NCI-H1092 treated with DMSO at 0.1 percent for 48 hours (cell line): ENCODE data around the gene ABHD16A.
"Not testable (repeated sequence)": the region's sequence is repeated elsewhere in the genome, so short reads cannot be mapped to it uniquely, and the experiment has no call there.

ENCODE experiments used
- DNase-seq: peaks from one replicate; lab custom pipeline; 2025; lab: John Stamatoyannopoulos, UW

The ABHD16A gene

DNA sequence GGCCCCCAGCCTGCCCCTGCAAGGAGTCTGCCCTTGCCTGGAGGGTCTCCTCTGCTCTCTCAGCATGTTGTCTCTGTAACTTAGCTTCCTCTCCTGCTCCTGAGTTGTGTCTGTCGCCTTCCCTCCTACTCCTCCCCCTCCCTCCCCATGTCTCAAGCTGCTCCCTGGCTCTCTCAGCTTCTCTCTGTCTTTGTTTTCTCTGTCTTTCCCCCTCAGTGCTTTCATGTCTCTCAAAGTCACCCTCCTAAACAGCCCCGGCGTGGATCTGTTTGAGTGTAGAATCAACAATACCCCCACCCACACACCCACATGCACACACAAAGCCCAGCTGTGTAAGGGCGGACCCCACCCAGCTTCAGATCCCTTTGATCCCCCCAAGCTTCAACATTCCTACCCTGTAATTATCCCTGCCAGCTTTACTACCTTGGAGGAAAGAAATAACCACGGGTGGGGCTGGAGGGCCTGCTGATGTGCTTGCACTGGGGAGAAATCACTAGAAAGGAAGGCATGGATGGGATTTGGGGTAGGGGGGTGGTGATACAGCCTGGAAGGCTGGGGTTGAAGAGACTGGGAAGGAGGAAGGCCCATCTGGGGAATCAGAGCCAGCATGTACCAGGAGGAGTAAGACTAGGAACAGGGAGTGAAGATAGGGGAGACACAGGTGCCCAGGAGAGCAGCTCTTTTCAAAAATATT, 11.0 kb upstream of the ABHD16A start:
- DNase-seq = no peak

DNA sequence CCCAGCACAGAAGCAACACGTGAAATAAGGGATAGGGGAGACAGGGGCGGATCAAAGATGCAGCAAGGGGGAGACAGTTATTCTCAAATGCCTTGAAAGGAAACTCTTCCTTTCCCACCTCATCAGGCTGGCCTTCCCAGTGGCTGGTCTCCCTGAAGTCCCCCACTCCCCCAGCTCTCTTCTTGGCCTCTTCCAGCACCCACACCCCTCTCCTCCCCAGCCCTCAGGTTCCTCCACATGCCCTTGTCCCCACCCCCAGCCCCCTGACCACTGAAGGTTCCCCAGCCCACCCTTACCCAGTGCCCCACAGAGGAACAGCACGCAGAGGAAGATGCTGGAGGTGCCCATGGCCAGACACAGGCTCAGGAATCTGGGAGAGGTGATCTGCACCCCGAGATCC, 10.3 kb upstream of the ABHD16A start:
- no peak for DNase-seq

DNA sequence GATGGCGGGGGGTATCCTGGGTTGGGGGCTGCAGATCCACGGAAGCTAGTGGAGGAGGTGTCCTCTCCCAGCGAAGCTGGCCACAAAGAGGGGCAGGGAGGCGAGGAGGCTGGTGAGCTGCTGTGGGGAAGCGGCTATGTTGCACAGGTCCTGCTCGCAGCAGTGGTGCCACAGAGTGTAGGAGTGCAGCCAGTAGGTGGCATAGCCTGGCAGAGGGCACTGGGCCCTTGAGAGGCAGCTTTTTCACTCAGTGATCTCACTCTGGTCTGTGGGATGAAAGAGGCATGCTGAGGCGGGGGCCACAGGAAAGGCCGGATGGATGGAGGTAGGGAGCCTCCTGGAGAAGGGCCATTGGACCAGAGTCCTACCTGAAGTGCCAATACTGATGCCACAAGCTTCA, 9.2 kb upstream of the ABHD16A start:
- no peak for DNase-seq

DNA sequence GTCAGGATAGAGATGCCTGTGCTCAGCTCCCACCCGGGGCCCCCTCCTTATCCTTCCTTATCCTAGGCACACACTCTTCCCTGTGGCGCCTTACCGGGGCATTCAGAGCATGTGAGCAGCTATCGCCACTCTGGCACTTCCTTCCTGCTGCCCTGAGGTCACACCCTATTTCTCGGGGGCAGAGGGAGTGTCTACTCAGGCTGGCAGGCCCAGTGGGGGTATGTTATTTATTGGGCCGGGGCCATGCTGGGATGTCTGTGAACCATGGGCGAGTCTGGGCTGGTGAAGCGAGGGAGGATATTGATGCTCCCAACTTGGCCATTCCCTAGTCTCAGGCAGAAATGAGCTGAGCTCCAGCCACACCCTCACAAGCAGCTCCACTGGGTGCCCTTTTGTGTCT, 8.1 kb upstream of the ABHD16A start:
- no peak for DNase-seq

DNA sequence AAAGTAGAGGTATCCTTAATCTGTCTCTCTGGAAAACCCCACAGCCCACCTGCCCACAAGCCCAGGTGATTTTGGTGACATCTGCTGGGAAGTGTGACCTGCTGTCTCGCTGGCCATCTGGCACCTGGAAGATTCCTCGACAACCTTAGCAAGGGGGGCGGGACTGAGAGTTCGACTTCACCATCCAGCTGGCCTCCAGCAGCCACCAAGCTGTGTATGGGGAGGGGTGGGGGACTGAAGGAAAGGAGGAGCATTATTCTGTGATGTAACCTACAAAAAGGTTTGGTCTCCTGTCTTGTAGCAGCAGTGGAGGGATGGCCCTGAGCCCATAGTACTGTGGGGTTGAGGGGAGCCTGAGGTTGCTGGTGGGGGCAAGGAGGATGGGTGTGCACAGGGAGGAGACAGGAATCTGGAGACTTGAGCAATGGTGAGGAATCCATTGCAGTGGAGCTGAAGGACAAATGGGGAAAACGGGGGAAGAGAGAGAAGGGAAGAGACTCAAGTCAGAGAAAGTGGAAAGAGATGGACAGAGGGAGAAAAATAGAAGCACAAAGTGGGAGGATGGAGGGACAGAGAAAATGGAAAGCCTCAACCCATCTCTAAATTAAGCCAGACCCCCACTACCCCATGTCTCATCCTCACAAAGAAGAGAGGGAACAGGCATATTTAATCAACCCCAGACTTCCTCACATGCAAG, 7.5 kb upstream of the ABHD16A start:
- no peak for DNase-seq

DNA sequence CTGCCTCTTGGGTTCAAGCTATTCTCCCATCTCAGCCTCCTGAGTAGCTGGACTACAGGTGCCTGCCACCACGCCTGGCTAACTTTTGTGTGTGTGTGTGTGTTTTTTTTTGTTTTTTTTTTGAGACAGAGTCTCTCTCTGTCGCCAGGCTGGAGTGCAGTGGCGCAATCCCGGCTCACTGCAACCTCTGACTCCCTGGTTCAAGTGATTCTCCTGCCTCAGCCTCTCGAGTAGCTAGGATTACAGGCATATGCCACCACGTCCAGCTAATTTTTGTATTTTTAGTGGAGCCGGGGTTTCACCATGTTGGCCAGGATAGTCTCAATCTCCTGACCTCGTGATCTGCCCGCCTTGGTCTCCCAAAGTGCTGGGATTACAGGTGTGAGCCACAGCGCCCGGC, 6.0 kb upstream of the ABHD16A start:
- DNase-seq = not testable (repeated sequence)

DNA sequence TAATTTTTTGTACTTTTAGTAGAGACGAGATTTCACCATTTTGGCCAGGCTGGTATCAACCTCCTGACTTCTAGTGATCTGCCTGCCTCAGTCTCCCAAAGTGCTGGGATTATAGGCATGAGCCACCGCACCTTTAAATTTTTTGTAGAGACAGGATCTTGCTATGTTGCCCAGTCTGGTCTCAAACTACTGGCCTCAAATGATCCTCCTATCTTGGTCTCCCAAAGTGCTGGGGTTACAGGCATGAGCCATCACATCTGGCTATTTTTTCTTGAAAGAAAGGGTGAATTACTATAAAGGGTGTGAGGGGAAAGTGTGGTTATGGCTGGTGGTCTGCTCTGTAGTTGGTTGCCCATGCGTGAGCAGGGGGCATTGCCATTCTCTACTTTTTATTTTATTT, 5.1 kb upstream of the ABHD16A start:
- DNase-seq = no peak

DNA sequence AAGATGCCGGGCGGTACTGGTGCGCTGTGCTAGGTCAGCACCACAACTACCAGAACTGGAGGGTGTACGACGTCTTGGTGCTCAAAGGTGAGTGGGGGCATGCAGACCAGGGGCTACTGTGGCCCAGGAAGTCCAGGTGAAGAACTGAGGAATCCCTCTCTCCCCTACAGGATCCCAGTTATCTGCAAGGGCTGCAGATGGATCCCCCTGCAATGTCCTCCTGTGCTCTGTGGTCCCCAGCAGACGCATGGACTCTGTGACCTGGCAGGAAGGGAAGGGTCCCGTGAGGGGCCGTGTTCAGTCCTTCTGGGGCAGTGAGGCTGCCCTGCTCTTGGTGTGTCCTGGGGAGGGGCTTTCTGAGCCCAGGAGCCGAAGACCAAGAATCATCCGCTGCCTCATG, 4.6 kb upstream of the ABHD16A start:
- DNase-seq = no peak

DNA sequence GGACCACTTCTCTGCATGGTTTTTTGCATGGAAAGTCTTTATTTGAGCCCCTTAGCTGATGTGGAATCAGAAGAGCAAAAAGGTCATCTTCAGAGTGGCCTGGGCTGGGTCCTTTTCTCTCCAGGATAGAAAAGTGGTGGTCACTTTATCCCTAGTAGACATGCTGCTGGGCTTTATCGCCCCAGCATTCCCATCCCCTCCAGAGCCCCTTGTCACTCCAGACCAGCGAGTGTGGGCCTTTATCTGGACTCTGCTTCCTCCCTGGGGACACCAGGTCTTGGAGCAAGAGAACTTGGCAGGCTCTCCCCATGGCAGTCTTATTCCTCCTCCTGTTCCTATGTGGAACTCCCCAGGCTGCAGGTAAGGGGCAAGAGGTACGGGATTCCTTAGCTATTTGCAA, 3.5 kb upstream of the ABHD16A start, which contains the start of gene LY6G6F:
Gene LY6G6F (plus strand): TSS at position 268 of the 400 bp plus-strand sequence. CDS start 41 bp downstream, at position 309.
- no peak for DNase-seq

DNA sequence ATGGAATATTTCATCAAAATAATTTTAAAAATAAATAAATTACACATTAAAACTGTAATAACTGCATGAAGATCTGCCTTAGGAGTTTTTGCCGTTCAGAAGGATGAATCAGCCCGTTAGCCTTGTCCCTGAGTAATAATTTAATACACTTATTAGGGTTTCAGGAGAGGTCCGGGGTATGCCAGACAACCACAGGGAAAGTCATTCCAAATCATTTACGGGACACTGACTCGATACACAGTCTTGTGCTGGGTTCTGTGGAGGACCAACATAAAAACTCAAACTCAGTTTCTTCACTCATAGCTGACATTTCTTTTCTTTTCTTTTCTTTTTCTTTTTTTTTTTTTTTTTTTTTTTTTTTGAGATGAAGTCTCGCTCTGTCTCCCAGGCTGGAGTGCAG, 2.8 kb upstream of the ABHD16A start:
- no peak for DNase-seq

DNA sequence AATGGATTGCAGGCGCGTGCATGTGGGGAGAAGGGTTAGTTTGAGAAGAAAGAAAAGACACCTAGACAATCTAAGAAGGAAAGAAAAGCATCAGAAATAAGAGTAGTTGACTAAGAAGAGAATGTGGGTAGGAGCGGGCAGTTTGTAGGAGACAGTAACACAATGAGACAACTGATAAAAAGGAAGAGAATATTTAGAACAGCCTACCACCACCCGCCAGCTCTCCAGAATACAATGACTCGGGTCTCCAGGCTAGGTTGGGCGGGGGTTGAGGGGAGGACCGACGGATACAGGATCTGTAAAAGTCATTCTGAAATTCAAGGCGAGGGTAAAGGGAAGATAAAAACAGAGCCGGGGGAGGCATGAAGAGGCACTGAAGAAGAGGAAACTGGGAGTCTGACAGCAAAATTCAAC, 712 bp downstream of the ABHD16A start:
- peak; percentile 48 for DNase-seq

DNA sequence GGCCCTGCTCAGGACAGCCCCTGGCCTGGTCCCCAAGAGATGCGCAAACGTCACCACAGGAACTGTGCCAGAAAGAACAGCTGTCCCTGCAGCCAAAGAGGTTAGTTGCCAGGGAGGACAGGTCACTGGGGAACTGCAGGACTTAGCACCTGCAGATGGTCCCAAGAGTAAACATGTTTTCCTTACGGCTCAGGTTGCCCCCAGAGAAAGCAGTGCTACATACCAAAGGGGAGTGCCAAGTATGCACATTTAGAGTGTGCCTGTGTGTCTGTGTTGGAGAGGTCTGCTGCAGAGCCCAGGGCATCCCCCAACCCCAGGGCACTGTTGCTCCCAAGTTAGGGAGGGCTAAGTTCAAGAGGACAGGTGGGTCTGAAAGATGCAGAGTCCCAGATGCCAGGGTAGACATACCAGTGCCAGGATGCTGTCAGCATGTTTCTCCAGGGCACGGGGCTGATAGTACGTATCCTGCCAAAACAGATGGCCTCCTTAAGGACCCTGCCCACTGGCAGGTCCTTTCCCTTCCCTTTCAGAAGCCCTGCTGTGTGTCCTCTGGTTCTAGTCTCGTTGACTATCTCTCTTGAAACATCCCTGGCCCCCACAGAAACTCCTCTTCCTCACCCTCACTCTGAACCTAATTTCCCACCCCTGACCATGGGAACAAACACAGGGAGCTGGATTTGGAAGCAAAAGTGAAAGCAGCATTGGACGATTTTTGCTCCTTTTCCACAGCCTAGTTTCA, 1.3 kb downstream of the ABHD16A start:
- DNase-seq = peak; percentile 31

DNA sequence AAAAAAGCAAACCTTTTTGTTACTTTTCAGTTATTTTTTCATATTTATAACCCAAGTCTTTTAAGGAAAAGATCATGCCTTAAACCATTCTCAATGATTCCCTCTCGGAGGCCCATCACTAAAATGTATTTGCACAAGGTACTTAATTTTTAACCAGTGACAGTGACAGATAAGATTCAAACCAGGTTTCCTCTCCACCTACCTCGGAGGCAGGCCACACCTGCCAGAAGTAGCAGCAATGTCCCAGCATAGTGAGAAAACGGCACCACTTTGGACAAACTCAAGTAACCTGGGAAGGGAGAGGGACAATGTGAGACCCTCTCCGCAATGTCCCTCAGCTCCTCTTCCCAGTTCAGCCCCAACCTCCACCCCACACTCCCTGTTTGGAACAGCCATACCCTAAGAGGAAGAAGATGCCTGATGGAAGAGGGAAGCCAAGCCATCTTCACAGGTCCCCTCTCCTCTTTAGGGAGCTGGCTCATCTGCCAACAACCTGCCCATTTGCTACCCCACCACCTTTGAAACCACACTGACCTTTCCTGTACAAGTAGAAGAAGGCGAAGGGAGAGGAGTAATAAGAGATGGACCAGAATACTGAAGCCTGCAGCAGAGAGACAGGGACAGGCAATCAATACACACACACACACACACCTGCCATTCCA, 2.3 kb downstream of the ABHD16A start:
- DNase-seq = no peak

DNA sequence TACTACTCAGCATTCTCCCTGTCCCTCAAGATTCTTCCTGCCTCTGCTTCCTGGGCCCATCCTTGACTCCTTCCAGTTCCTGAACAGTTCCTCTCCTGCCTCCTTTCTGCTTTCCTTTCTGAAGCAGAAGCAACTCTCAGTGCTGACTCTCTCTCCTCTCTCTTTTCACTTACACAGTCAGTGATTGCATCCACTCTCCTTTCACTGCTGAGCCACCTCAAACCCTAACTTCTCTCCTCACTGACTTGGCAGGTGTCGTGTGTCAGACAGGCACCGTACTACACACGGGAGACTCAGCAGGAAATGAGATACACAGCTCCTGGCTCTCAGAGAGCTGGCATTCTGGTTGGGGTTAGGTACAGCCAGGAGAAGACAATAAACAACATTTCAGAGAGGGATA, 5.6 kb downstream of the ABHD16A start:
- no peak for DNase-seq

DNA sequence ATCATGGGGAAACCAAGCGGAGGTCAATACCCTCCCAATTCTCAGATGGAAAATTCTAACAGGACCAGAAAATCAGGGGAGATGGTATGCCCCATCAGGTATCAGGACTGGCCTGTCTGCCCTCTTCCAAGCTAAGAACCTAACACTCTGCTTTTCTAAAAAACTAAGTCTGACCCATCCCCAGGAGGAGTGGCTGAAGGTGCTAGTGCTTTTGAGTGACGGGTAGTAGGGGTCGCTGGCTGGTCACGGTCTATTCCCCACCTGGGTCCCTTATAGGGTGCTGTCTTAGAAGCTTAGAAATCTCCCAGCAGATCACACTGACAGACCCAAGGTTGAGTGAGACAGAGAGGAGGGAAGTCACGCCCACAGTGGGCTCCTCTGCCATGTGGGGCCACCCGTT, 9.6 kb downstream of the ABHD16A start:
- no peak for DNase-seq

DNA sequence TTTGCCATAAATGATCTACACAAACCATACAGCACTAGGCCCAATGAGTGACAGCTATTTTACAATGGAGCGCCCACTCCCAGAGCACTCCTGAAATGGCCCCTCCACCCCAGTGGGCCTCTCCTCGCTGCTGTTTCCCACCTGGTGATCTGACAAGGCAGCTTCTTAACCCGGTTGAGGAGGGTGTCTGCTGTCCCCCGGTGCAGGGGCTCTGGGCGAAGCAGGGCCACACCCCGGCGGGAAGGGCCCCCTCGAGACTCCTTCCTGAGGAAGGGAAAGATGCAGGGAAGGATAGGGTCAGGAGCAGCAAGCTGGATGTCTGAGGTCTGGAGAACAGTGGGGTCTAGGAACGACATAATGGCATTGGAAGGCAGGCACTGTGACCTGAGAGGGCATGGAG, 10.2 kb downstream of the ABHD16A start:
- DNase-seq = no peak

DNA sequence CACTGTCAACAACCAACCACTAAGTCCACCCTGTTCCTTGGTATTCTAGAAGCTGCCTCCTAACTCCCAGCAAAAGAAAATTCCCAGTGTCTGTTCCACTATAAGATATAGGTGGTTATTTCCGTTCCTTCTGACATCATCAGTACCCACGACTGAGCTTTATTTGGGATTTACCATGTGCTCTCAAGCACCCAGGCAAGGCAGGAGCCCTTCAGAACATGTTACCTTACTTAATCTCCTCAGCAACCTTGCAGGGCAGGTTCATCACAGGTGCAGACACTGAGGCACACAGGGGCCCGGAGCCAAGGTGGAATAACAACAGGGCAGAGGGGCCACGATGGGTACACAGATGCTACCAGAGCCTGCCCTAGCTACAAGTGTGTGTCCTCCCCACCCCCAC, 10.8 kb downstream of the ABHD16A start:
- no peak for DNase-seq

DNA sequence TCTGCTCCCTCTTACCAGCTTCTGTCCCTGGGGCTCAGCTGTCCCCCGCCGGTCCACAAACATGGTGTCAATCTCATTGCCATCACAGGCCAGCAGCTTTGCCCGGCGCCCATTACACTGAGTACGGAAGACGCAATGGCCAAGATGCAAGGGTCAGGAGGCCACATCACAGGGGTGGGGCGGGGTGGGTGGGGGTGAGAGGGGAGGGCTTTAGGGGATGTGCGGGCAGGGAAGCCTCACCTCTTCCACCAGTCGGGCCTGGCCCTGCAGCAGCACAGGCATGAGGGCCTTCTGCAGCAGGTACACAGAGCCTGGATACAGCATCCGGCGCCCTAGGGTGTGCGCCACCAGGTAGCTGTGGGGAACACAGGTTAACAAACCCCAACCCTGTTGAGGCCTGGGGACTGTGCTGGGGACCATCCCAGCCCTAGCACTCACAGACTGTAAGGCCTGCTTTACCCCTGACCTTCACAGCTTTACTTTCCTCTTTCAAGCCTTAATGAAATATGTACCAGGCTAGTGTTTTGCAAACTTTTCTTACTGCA, 11.5 kb downstream of the ABHD16A start:
- no peak for DNase-seq

DNA sequence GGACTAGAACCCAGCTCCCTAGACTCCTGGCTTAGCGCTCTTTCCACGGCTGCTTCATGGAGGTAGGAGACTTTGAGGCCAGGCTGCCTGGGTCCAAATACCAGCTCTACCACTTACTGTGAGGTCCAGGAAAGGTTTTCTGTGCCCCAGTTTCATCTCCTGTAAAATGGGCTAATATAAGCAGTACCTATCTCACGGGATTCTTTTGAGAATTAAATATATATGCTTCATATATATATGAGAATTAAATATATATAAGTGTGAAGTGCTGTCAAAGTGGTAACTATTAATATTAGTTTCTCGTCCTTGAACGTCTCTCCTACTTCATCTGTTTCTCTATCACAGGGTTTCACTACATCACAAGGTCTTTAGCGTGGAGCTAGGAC, 12.1 kb downstream of the ABHD16A start:
- DNase-seq = no peak

DNA sequence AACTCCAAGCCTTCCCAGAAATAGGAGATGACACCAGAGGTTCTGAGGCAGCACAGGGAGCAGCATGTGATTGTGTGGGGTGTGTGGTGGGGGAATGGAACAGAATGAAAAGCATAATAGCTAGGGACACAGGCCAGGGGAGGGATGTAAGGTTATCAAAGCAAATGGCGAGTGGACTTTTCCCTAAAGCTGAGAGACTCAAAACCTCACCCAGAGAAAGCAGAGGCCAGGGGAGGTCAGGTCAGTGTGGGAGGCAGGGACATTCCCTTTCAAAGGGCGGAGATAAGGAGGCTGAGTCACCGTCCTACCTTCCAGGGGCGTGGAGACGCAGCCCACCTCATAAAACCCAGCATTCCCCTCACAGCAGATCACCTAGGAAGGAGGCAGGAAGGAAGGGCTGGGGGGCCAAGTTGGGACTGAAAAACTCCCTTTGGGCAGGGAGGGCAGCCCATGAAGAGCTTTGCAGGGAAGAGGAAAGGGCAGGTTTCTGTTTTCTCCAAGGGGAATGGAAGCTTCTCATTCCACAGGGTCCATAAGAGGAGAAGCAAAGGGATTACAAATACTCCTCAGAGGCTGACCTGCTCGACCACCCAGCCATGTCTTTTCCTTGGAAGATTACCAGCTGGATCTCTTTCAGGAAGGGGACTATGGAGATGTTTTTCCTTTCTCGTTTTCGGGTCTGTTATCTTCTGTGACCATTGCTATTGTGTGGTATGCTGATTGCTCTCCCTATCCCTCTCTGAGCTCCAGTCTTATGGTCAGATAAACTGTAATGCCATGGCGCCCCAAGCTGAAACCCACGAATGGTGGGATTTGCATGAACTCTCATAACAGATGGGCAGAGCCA, 12.7 kb downstream of the ABHD16A start:
- no peak for DNase-seq
